ENCODE results near the gene PUS1.

GRCh38 chr12:131982041-131982440, 53.0 kb downstream of the PUS1 start:
- TF ChIP-seq, protein P1, sequence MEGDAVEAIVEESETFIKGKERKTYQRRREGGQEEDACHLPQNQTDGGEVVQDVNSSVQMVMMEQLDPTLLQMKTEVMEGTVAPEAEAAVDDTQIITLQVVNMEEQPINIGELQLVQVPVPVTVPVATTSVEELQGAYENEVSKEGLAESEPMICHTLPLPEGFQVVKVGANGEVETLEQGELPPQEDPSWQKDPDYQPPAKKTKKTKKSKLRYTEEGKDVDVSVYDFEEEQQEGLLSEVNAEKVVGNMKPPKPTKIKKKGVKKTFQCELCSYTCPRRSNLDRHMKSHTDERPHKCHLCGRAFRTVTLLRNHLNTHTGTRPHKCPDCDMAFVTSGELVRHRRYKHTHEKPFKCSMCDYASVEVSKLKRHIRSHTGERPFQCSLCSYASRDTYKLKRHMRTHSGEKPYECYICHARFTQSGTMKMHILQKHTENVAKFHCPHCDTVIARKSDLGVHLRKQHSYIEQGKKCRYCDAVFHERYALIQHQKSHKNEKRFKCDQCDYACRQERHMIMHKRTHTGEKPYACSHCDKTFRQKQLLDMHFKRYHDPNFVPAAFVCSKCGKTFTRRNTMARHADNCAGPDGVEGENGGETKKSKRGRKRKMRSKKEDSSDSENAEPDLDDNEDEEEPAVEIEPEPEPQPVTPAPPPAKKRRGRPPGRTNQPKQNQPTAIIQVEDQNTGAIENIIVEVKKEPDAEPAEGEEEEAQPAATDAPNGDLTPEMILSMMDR (conservative IDR thresholded peaks at IDR 0.05; ENCODE audit: low read length), result no peak
- TF ChIP-seq EZH2phosphoT487 (IDR thresholded peaks at IDR 0.05; ENCODE audit: borderline replicate concordance, low read depth, low read length), result no peak
